ENCODE results near the gene LRFN2. TPM values are rescaled to one million over a fixed set of nuclear protein-coding genes. Genes with fewer than 3 reads are reported as not detected.

Gene LRFN2
- total RNA-seq, 1 experiment from 2014 or later = 26.6 TPM

- Histone ChIP-seq H3K4me1 (ENCODE audit: insufficient read depth, low read length, poor library complexity, severe bottlenecking) (peaks cover 12% of the 10 kb centered on the region), H3K9me3 (ENCODE audit: low read depth, low read length, poor library complexity, severe bottlenecking) (no peaks in the 10 kb centered on the region), H3K27me3 (replicated peaks; ENCODE audit: insufficient read depth, low read depth, low read length, poor library complexity) (no peaks in the 10 kb centered on the region), H3K27ac (ENCODE audit: low read depth, low read length, poor library complexity, severe bottlenecking) (no peak overlapping the region), H3K4me3 (ENCODE audit: low read depth, low read length, poor library complexity, severe bottlenecking) (no peak overlapping the region), H3K36me3 (ENCODE audit: insufficient read depth, low read length, poor library complexity, severe bottlenecking) (no peaks in the 10 kb centered on the region)
- intact Hi-C loops (cut with micrococcal nuclease; ENCODE audit: unreplicated experiment) = no loop called here
- BruUV-seq (replicated peaks) = no TSS peak
- no peak for DNase-seq (ENCODE audit: low spot score)
- CTCF ChIA-PET = no interaction called here
- TF ChIP-seq EZH2 (IDR thresholded peaks at IDR 0.05; ENCODE audit: borderline replicate concordance, low read depth, low read length, poor library complexity, severe bottlenecking) (no peak), CTCF (conservative IDR thresholded peaks at IDR 0.05; ENCODE audit: low read depth, low read length) (no peak)
- POLR2A ChIA-PET (ENCODE audit: low non-redundant PET) = no interaction called here
These were observed 61.1 kb downstream of the LRFN2 start for GRCh38 chr6:40526036-40526435.

GRCh38 chr6:40524797-40525585, 62.2 kb downstream of the LRFN2 start:
- intact Hi-C loops (cut with micrococcal nuclease; ENCODE audit: unreplicated experiment) = no loop called here
- H3K9me3 ChIP-seq (ENCODE audit: low read depth, low read length, poor library complexity, severe bottlenecking) = no peaks in the 10 kb centered on the region
- no peak overlapping the region for H3K27ac ChIP-seq (ENCODE audit: low read depth, low read length, poor library complexity, severe bottlenecking)
- DNase-seq (ENCODE audit: low spot score) = no peak
- POLR2A ChIA-PET (ENCODE audit: low non-redundant PET) = no interaction called here
- BruUV-seq (replicated peaks) = no TSS peak
- no peaks in the 10 kb centered on the region for H3K36me3 ChIP-seq (ENCODE audit: insufficient read depth, low read length, poor library complexity, severe bottlenecking)
- no peaks in the 10 kb centered on the region for H3K27me3 ChIP-seq (replicated peaks; ENCODE audit: insufficient read depth, low read depth, low read length, poor library complexity)
- no peak overlapping the region for H3K4me3 ChIP-seq (ENCODE audit: low read depth, low read length, poor library complexity, severe bottlenecking)
- peaks cover 12% of the 10 kb centered on the region for H3K4me1 ChIP-seq (ENCODE audit: insufficient read depth, low read length, poor library complexity, severe bottlenecking)
- TF ChIP-seq CTCF (conservative IDR thresholded peaks at IDR 0.05; ENCODE audit: low read depth, low read length) (no peak), EZH2 (IDR thresholded peaks at IDR 0.05; ENCODE audit: borderline replicate concordance, low read depth, low read length, poor library complexity, severe bottlenecking) (no peak)
- CTCF ChIA-PET = no interaction called here

- Histone ChIP-seq H3K27me3 (replicated peaks; ENCODE audit: insufficient read depth, low read depth, low read length, poor library complexity) (no peaks in the 10 kb centered on the region), H3K27ac (ENCODE audit: low read depth, low read length, poor library complexity, severe bottlenecking) (no peak overlapping the region), H3K4me1 (ENCODE audit: insufficient read depth, low read length, poor library complexity, severe bottlenecking) (peaks cover 12% of the 10 kb centered on the region), H3K4me3 (ENCODE audit: low read depth, low read length, poor library complexity, severe bottlenecking) (no peak overlapping the region), H3K9me3 (ENCODE audit: low read depth, low read length, poor library complexity, severe bottlenecking) (no peaks in the 10 kb centered on the region), H3K36me3 (ENCODE audit: insufficient read depth, low read length, poor library complexity, severe bottlenecking) (no peaks in the 10 kb centered on the region)
- TF ChIP-seq EZH2 (IDR thresholded peaks at IDR 0.05; ENCODE audit: borderline replicate concordance, low read depth, low read length, poor library complexity, severe bottlenecking) = no peak
- TF ChIP-seq CTCF (conservative IDR thresholded peaks at IDR 0.05; ENCODE audit: low read depth, low read length) = no peak
- DNase-seq (ENCODE audit: low spot score) = no peak
- ChIA-PET POLR2A (ENCODE audit: low non-redundant PET) (no interaction called here), CTCF (no interaction called here)
- intact Hi-C loops (cut with micrococcal nuclease; ENCODE audit: unreplicated experiment) = no loop called here
- no TSS peak for BruUV-seq (replicated peaks)
These were observed 63.5 kb downstream of the LRFN2 start for GRCh38 chr6:40523505-40524172.
